ENCODE results near the gene ZC3H18.
A peak's percentile ranks its signal among the peaks of the same experiment; 100 is the strongest.

The ZC3H18 gene

GRCh38 chr16:88627531-88628411, 57.6 kb downstream of the ZC3H18 start:
- no peak for DNase-seq

GRCh38 chr16:88628512-88628974, 58.3 kb downstream of the ZC3H18 start:
- peak; percentile 43 for DNase-seq

GRCh38 chr16:88629835-88630234, 59.6 kb downstream of the ZC3H18 start:
- DNase-seq: no peak

GRCh38 chr16:88630433-88630832, 60.2 kb downstream of the ZC3H18 start:
- DNase-seq: no peak

- no peak for DNase-seq
These were observed 60.7 kb downstream of the ZC3H18 start for GRCh38 chr16:88630941-88631340.

GRCh38 chr16:88631384-88631783, 61.2 kb downstream of the ZC3H18 start:
- no peak for DNase-seq

- DNase-seq: no peak
These were observed 61.9 kb downstream of the ZC3H18 start for GRCh38 chr16:88631920-88632586.

- no peak for DNase-seq
These were observed 62.4 kb downstream of the ZC3H18 start for GRCh38 chr16:88632587-88632930.

GRCh38 chr16:88633684-88634140, 63.5 kb downstream of the ZC3H18 start:
- peak; percentile 49 for DNase-seq

- peak; percentile 43 for DNase-seq
These were observed 64.2 kb downstream of the ZC3H18 start for GRCh38 chr16:88634141-88634993.

- DNase-seq: no peak
These were observed 64.9 kb downstream of the ZC3H18 start for GRCh38 chr16:88634994-88635670.

GRCh38 chr16:88635671-88636319, 65.6 kb downstream of the ZC3H18 start:
- no peak for DNase-seq

- DNase-seq: no peak
These were observed 66.5 kb downstream of the ZC3H18 start for GRCh38 chr16:88636488-88637265.

GRCh38 chr16:88638323-88639230, 68.4 kb downstream of the ZC3H18 start, which contains the start of gene IL17C:
Gene IL17C (plus strand): TSS chr16:88638572. CDS start chr16:88638642, 70 bp downstream.
- DNase-seq: no peak

GRCh38 chr16:88639231-88640038, 69.2 kb downstream of the ZC3H18 start:
- DNase-seq: no peak

GRCh38 chr16:88640039-88640495, 69.9 kb downstream of the ZC3H18 start:
- DNase-seq: no peak

GRCh38 chr16:88640498-88641247, 70.5 kb downstream of the ZC3H18 start:
- DNase-seq: no peak

All from hematopoietic multipotent progenitor cell treated with erythropoietin and hydrocortisone succinate and interleukin-3 and kit ligand, for 8 days (in vitro differentiated cells).